IMR-90 (cell line): ENCODE results near the gene KRT6C. TPM values are rescaled to one million over a fixed set of nuclear protein-coding genes. Genes with fewer than 3 reads are reported as not detected.

ENCODE experiments used
- ATAC-seq: fragments of 200-7000 bp; cut with Tn5 transposase; 2 replicates; pipeline ENCODE4 v1.9.1; 2020; ENCODE audit warnings: low read depth, mild to moderate bottlenecking, moderate library complexity
- BruUV-seq: library from RNA; stranded (reverse); fragments of 400-500 nt; replicated peaks from 2 replicates; lab custom pipeline; 2021; lab: Mats Ljungman, UMichigan
- CTCF ChIA-PET: fragments of 300-600 bp; formaldehyde crosslinking; extraction: SDS; loops from one replicate; lab custom pipeline; 2021; ENCODE audit warnings: antibody characterized with exemption; lab: Yijun Ruan, JAX
- POLR2A ChIA-PET: fragments of 300-600 bp; sonication (Branson Sonifier 250); formaldehyde crosslinking; loops from one replicate; lab custom pipeline; 2022; ENCODE audit warnings: antibody characterized with exemption; ENCODE audit not compliant: unreplicated experiment; lab: Charles Lee
- DNase-seq: peaks from one replicate; pipeline ENCODE4 v3.0.0; 2013
- H2AFZ ChIP-seq: replicated peaks from 2 replicates; pipeline ENCODE3; 2013; ENCODE audit warnings: low read length, mild to moderate bottlenecking; ENCODE audit not compliant: poor library complexity
- H2AK5ac ChIP-seq: 2 replicates; pipeline ENCODE4 v1.6.1; 2013; ENCODE audit warnings: low read depth, low read length, inconsistent platforms
- H2AK9ac ChIP-seq: replicated peaks from 2 replicates; pipeline ENCODE3; 2013; ENCODE audit warnings: mild to moderate bottlenecking, low read depth, low read length, moderate library complexity; ENCODE audit not compliant: poor library complexity
- H2BK120ac ChIP-seq: 2 replicates; pipeline ENCODE4 v1.6.1; 2013; ENCODE audit warnings: low read depth, low read length, inconsistent platforms
- H2BK15ac ChIP-seq: 3 replicates; pipeline ENCODE4 v1.6.1; 2013; ENCODE audit warnings: low read depth, low read length, inconsistent platforms
- H2BK20ac ChIP-seq: 2 replicates; pipeline ENCODE4 v1.6.1; 2013; ENCODE audit warnings: low read depth, mild to moderate bottlenecking, inconsistent platforms, low read length, moderate library complexity
- H2BK5ac ChIP-seq: 2 replicates; pipeline ENCODE4 v1.6.1; 2013; ENCODE audit warnings: mild to moderate bottlenecking, low read depth, low read length, inconsistent platforms; ENCODE audit not compliant: poor library complexity, severe bottlenecking
- H3K14ac ChIP-seq: replicated peaks from 2 replicates; pipeline ENCODE4 v1.6.1; 2013; ENCODE audit warnings: low read depth, low read length, inconsistent platforms
- H3K18ac ChIP-seq: 2 replicates; pipeline ENCODE4 v1.6.1; 2013; ENCODE audit warnings: low read depth, low read length, control low read depth
- H3K23ac ChIP-seq: 2 replicates; pipeline ENCODE4 v1.6.1; 2013; ENCODE audit warnings: low read depth, low read length, inconsistent platforms
- H3K27ac ChIP-seq: 2 replicates; pipeline ENCODE4 v1.5.1; 2013; ENCODE audit warnings: mild to moderate bottlenecking, control low read depth, low read length; ENCODE audit not compliant: insufficient read depth
- H3K27me3 ChIP-seq: 2 replicates; pipeline ENCODE4 v1.6.1; 2013; ENCODE audit warnings: low read length; ENCODE audit not compliant: control insufficient read depth, insufficient read depth
- H3K36me3 ChIP-seq: 2 replicates; pipeline ENCODE4 v1.6.1; 2013; ENCODE audit warnings: low read length, mixed read lengths; ENCODE audit not compliant: control insufficient read depth, insufficient read depth
- H3K4ac ChIP-seq: 2 replicates; pipeline ENCODE4 v1.6.1; 2013; ENCODE audit warnings: low read depth, low read length, inconsistent platforms
- H3K4me1 ChIP-seq: 2 replicates; pipeline ENCODE4 v1.6.1; 2013; ENCODE audit warnings: low read length, mixed read lengths; ENCODE audit not compliant: control insufficient read depth, insufficient read depth
- H3K4me2 ChIP-seq: 2 replicates; pipeline ENCODE4 v1.6.1; 2013; ENCODE audit warnings: low read depth, mild to moderate bottlenecking, control low read depth, low read length, moderate library complexity
- H3K4me3 ChIP-seq: 2 replicates; pipeline ENCODE4 v1.5.1; 2013; ENCODE audit warnings: low read depth, mild to moderate bottlenecking, control low read depth, low read length, moderate library complexity; ENCODE audit not compliant: insufficient read depth
- H3K56ac ChIP-seq: 2 replicates; pipeline ENCODE4 v1.6.1; 2013; ENCODE audit warnings: low read length, inconsistent platforms; ENCODE audit not compliant: insufficient read depth; ENCODE audit errors: extremely low read depth
- H3K79me1 ChIP-seq, 2 experiments: 2 replicates each; pipeline ENCODE4 v1.6.1; 2013; ENCODE audit warnings: low read length in 2 of 2, inconsistent platforms in 1 of 2, low read depth in 1 of 2
- H3K9ac ChIP-seq: 2 replicates; pipeline ENCODE4 v1.6.1; 2013; ENCODE audit warnings: low read depth, low read length, control low read depth
- H3K9me1 ChIP-seq: 2 replicates; pipeline ENCODE4 v1.6.1; 2013; ENCODE audit warnings: low read length, inconsistent platforms; ENCODE audit not compliant: insufficient read depth
- H3K9me3 ChIP-seq: 2 replicates; pipeline ENCODE4 v1.6.1; 2013; ENCODE audit warnings: low read length; ENCODE audit not compliant: control insufficient read depth, insufficient read depth
- H4K20me1 ChIP-seq: 2 replicates; pipeline ENCODE4 v1.6.1; 2013; ENCODE audit warnings: low read length, inconsistent platforms; ENCODE audit not compliant: insufficient read depth
- H4K5ac ChIP-seq: 2 replicates; pipeline ENCODE4 v1.6.1; 2013; ENCODE audit warnings: mild to moderate bottlenecking, low read depth, low read length, control low read depth
- H4K8ac ChIP-seq, 2 experiments: 2 replicates each; pipeline ENCODE4 v1.6.1; 2013; ENCODE audit warnings: low read depth in 2 of 2, low read length in 2 of 2, control low read depth in 1 of 2, inconsistent platforms in 1 of 2
- H4K91ac ChIP-seq: 2 replicates; pipeline ENCODE4 v1.6.1; 2013; ENCODE audit warnings: low read depth, low read length, inconsistent platforms; ENCODE audit not compliant: insufficient read depth
- BHLHE40 ChIP-seq: fragments of 150-350 bp; IDR thresholded peaks from 2 replicates; pipeline ENCODE4 v1.6.1; 2016; ENCODE audit warnings: mild to moderate bottlenecking, low read depth, low read length
- CHD1 ChIP-seq: IDR thresholded peaks from 2 replicates; pipeline ENCODE4 v1.6.1; 2012; ENCODE audit warnings: low read depth, low read length, improper control_type of control experiment
- CTCF ChIP-seq: conservative IDR thresholded peaks from 2 replicates; pipeline ENCODE4 v1.5.1; 2012; ENCODE audit warnings: mild to moderate bottlenecking, low read depth, low read length, improper control_type of control experiment
- ELK1 ChIP-seq: fragments of 150-350 bp; IDR thresholded peaks from 2 replicates; pipeline ENCODE4 v1.6.1; 2016; ENCODE audit warnings: low read depth, mild to moderate bottlenecking, low read length, moderate library complexity, borderline replicate concordance
- FOS ChIP-seq: fragments of 150-350 bp; IDR thresholded peaks from 2 replicates; pipeline ENCODE4 v1.6.1; 2016; ENCODE audit warnings: low read depth, low read length
- MXI1 ChIP-seq: IDR thresholded peaks from 2 replicates; pipeline ENCODE4 v1.6.1; 2012; ENCODE audit warnings: low read depth, mild to moderate bottlenecking, low read length, moderate library complexity, borderline replicate concordance
- RFX5 ChIP-seq: IDR thresholded peaks from 2 replicates; pipeline ENCODE4 v1.8.0; 2012; ENCODE audit warnings: low read depth, mild to moderate bottlenecking, low read length, moderate library complexity
- USF2 ChIP-seq: fragments of 150-350 bp; IDR thresholded peaks from 2 replicates; pipeline ENCODE4 v1.6.1; 2017; ENCODE audit warnings: mild to moderate bottlenecking, antibody characterized with exemption, low read length, low read depth
- WGBS, 2 experiments: methylation state at CpG; one replicate each; pipeline versions ENCODE4 v1.1.5 to v1.1.7; 2013; ENCODE audit warnings: missing lambda C conversion rate in 2 of 2; ENCODE audit not compliant: insufficient read length in 1 of 2; ENCODE audit errors: extremely low coverage in 2 of 2; 5-methylcytosine and 5-hydroxymethylcytosine counted together
- dilution Hi-C: fragments of 300-500 bp; cut with HindIII; formaldehyde crosslinking; loops from one replicate; pipeline ENCODE4 v1.14.3; 2018; ENCODE audit warnings: low sequenced_read_pairs; ENCODE audit not compliant: unreplicated experiment
- in situ Hi-C: fragments of 300-500 bp; cut with MboI; formaldehyde crosslinking; loops from 3 replicates; pipeline ENCODE4 v1.14.3; 2019; ENCODE audit warnings: low sequenced_read_pairs, inconsistent platforms, mixed read lengths
- intact Hi-C: fragments of 100-400 bp; cut with micrococcal nuclease; formaldehyde crosslinking; loops from 2 replicates; pipeline ENCODE4 v1.10.0; 2022
- polyA plus RNA-seq, 3 experiments: library from polyadenylated mRNA; depleted of rRNA; stranded (reverse); fragments of >200 nt; gene quantifications; 2 replicates each; pipeline ENCODE4 v1.2.3, GENCODE V29; 2012; ENCODE audit warnings: low replicate concordance in 1 of 3
- total RNA-seq: library from RNA; depleted of rRNA; stranded (reverse); fragments of >200 nt; gene quantifications from 2 replicates; pipeline ENCODE4 v1.2.3, GENCODE V29; 2012

KRT6C gene
- total and polyA plus RNA-seq, 2 of the 4 experiments (the other 2 are of a cell fraction): not detected

GRCh38 chr12:52438305-52439301 is 35.0 kb downstream of the KRT6C start:
- Histone ChIP-seq H4K8ac (no peak overlapping the region), H3K27me3 (peaks cover 2% of the 10 kb centered on the region; the same call in 1 of the 2 replicates), H3K4me2 (no peak overlapping the region), H3K4ac (no peak overlapping the region), H2BK15ac (no peak overlapping the region), H3K27ac (no peak overlapping the region), H3K4me3 (no peak overlapping the region), H3K56ac (no peak overlapping the region), H4K5ac (no peak overlapping the region), H4K91ac (no peak overlapping the region), H3K9me1 (no peaks in the 10 kb centered on the region), H2BK120ac (no peak overlapping the region), H2BK5ac (no peak overlapping the region), H3K23ac (no peak overlapping the region), H3K4me1 (no peaks in the 10 kb centered on the region; the same call in 1 of the 2 replicates), H2BK20ac (no peak overlapping the region), H3K14ac (no peak overlapping the region), H2AK5ac (no peak overlapping the region), H3K9ac (no peak overlapping the region), H3K18ac (no peak overlapping the region), H3K36me3 (no peaks in the 10 kb centered on the region), H4K20me1 (no peaks in the 10 kb centered on the region), H3K9me3 (no peaks in the 10 kb centered on the region), H2AFZ (no peak overlapping the region), H3K79me1 (no peaks in the 10 kb centered on the region), H2AK9ac (no peak overlapping the region)
- ChIA-PET CTCF (no interaction called here), POLR2A (no interaction called here)
- no TSS peak for BruUV-seq
- dilution Hi-C loops (no loop called here), in situ Hi-C loops (no loop called here), intact Hi-C loops (no loop called here)
- ATAC-seq (no peak), DNase-seq (no peak)
- WGBS, 2 experiments: no CpG with 5 or more reads among the region's 8 CpGs
- TF ChIP-seq RFX5 (no peak), BHLHE40 (no peak), CHD1 (no peak), ELK1 (no peak), FOS (no peak), MXI1 (no peak), CTCF (no peak), USF2 (no peak)
